ENCODE results near the gene ZFYVE28. TPM values are rescaled to one million over a fixed set of nuclear protein-coding genes. Genes with fewer than 3 reads are reported as not detected.

Gene ZFYVE28
- total RNA-seq, 1 donor from 2014 or later, result 4.4 TPM

- H3K27ac Mint-ChIP-seq, result no peak overlapping the region
- intact Hi-C loops (cut with micrococcal nuclease), result no loop called here
- no peaks in the 10 kb centered on the region for H3K36me3 Mint-ChIP-seq (ENCODE audit: low read depth)
- H3K27me3 Mint-ChIP-seq, result peaks cover 8% of the 10 kb centered on the region
- peaks cover 15% of the 10 kb centered on the region for H3K4me1 Mint-ChIP-seq
- H3K4me3 Mint-ChIP-seq, result peak overlapping the region; percentile 5
- H3K9me3 Mint-ChIP-seq, result no peaks in the 10 kb centered on the region
- DNase-seq, result no peak
Measured at GRCh38 chr4:2402048-2402842, 16.2 kb downstream of the ZFYVE28 start.

GRCh38 chr4:2401610-2401983 lies 16.8 kb downstream of the ZFYVE28 start:
- intact Hi-C loops (cut with micrococcal nuclease), result no loop called here
- Mint-ChIP-seq H3K4me3 (no peak overlapping the region), H3K27ac (no peak overlapping the region), H3K9me3 (no peaks in the 10 kb centered on the region), H3K36me3 (ENCODE audit: low read depth) (no peaks in the 10 kb centered on the region), H3K27me3 (peaks cover 8% of the 10 kb centered on the region), H3K4me1 (peaks cover 10% of the 10 kb centered on the region)
- no peak for DNase-seq

GRCh38 chr4:2400841-2401609 lies 17.4 kb downstream of the ZFYVE28 start:
- H3K36me3 Mint-ChIP-seq (ENCODE audit: low read depth), result no peaks in the 10 kb centered on the region
- no peak for DNase-seq
- H3K27me3 Mint-ChIP-seq, result peaks cover 8% of the 10 kb centered on the region
- peaks cover 10% of the 10 kb centered on the region for H3K4me1 Mint-ChIP-seq
- H3K4me3 Mint-ChIP-seq, result no peak overlapping the region
- no peak overlapping the region for H3K27ac Mint-ChIP-seq
- intact Hi-C loops (cut with micrococcal nuclease), result no loop called here
- H3K9me3 Mint-ChIP-seq, result no peaks in the 10 kb centered on the region

GRCh38 chr4:2399631-2400190 lies 18.7 kb downstream of the ZFYVE28 start:
- no peaks in the 10 kb centered on the region for H3K9me3 Mint-ChIP-seq
- peaks cover 10% of the 10 kb centered on the region for H3K4me1 Mint-ChIP-seq
- no peak overlapping the region for H3K4me3 Mint-ChIP-seq
- intact Hi-C loops (cut with micrococcal nuclease), result no loop called here
- no peak overlapping the region for H3K27ac Mint-ChIP-seq
- H3K27me3 Mint-ChIP-seq, result peaks cover 11% of the 10 kb centered on the region
- DNase-seq, result no peak
- no peaks in the 10 kb centered on the region for H3K36me3 Mint-ChIP-seq (ENCODE audit: low read depth)

- Mint-ChIP-seq H3K4me3 (no peak overlapping the region), H3K27ac (no peak overlapping the region), H3K9me3 (no peaks in the 10 kb centered on the region), H3K36me3 (ENCODE audit: low read depth) (no peaks in the 10 kb centered on the region), H3K4me1 (peaks cover 7% of the 10 kb centered on the region), H3K27me3 (peaks cover 15% of the 10 kb centered on the region)
- intact Hi-C loops (cut with micrococcal nuclease), result no loop called here
- DNase-seq, result no peak
Measured at GRCh38 chr4:2399216-2399615, 19.2 kb downstream of the ZFYVE28 start.

- H3K4me1 Mint-ChIP-seq, result peaks cover 16% of the 10 kb centered on the region
- H3K27ac Mint-ChIP-seq, result no peak overlapping the region
- intact Hi-C loops (cut with micrococcal nuclease), result no loop called here
- no peaks in the 10 kb centered on the region for H3K9me3 Mint-ChIP-seq
- no peak for DNase-seq
- H3K4me3 Mint-ChIP-seq, result no peak overlapping the region
- H3K36me3 Mint-ChIP-seq (ENCODE audit: low read depth), result no peaks in the 10 kb centered on the region
- peaks cover 24% of the 10 kb centered on the region for H3K27me3 Mint-ChIP-seq
Measured at GRCh38 chr4:2397596-2398379, 20.7 kb downstream of the ZFYVE28 start.

GRCh38 chr4:2396781-2397368 lies 21.6 kb downstream of the ZFYVE28 start:
- Mint-ChIP-seq H3K27me3 (peaks cover 28% of the 10 kb centered on the region), H3K27ac (no peak overlapping the region), H3K4me3 (no peak overlapping the region), H3K4me1 (peaks cover 13% of the 10 kb centered on the region), H3K36me3 (ENCODE audit: low read depth) (no peaks in the 10 kb centered on the region), H3K9me3 (no peaks in the 10 kb centered on the region)
- intact Hi-C loops (cut with micrococcal nuclease), result no loop called here
- DNase-seq, result no peak

- no peak overlapping the region for H3K4me3 Mint-ChIP-seq
- H3K27ac Mint-ChIP-seq, result no peak overlapping the region
- intact Hi-C loops (cut with micrococcal nuclease), result no loop called here
- no peaks in the 10 kb centered on the region for H3K36me3 Mint-ChIP-seq (ENCODE audit: low read depth)
- peaks cover 13% of the 10 kb centered on the region for H3K4me1 Mint-ChIP-seq
- peaks cover 33% of the 10 kb centered on the region for H3K27me3 Mint-ChIP-seq
- DNase-seq, result no peak
- H3K9me3 Mint-ChIP-seq, result no peaks in the 10 kb centered on the region
Measured at GRCh38 chr4:2395584-2395983, 22.9 kb downstream of the ZFYVE28 start.

- Mint-ChIP-seq H3K27ac (no peak overlapping the region), H3K9me3 (no peaks in the 10 kb centered on the region), H3K4me1 (peaks cover 13% of the 10 kb centered on the region), H3K4me3 (no peak overlapping the region), H3K36me3 (ENCODE audit: low read depth) (no peaks in the 10 kb centered on the region), H3K27me3 (peaks cover 36% of the 10 kb centered on the region)
- DNase-seq, result no peak
- intact Hi-C loops (cut with micrococcal nuclease), result no loop called here
Measured at GRCh38 chr4:2395038-2395437, 23.4 kb downstream of the ZFYVE28 start.

- intact Hi-C loops (cut with micrococcal nuclease), result no loop called here
- H3K4me1 Mint-ChIP-seq, result peaks cover 13% of the 10 kb centered on the region
- no peak overlapping the region for H3K27ac Mint-ChIP-seq
- H3K4me3 Mint-ChIP-seq, result no peak overlapping the region
- no peaks in the 10 kb centered on the region for H3K36me3 Mint-ChIP-seq (ENCODE audit: low read depth)
- no peak for DNase-seq
- no peaks in the 10 kb centered on the region for H3K9me3 Mint-ChIP-seq
- H3K27me3 Mint-ChIP-seq, result peaks cover 38% of the 10 kb centered on the region
Measured at GRCh38 chr4:2394528-2394927, 23.9 kb downstream of the ZFYVE28 start.

GRCh38 chr4:2393353-2394270 lies 24.8 kb downstream of the ZFYVE28 start:
- Mint-ChIP-seq H3K4me3 (peak overlapping the region; percentile 35), H3K4me1 (peaks cover 13% of the 10 kb centered on the region), H3K27me3 (peaks cover 37% of the 10 kb centered on the region), H3K27ac (no peak overlapping the region), H3K9me3 (no peaks in the 10 kb centered on the region), H3K36me3 (ENCODE audit: low read depth) (no peaks in the 10 kb centered on the region)
- intact Hi-C loops (cut with micrococcal nuclease), result no loop called here
- peak; percentile 74 for DNase-seq

- H3K27ac Mint-ChIP-seq, result no peak overlapping the region
- DNase-seq, result no peak
- intact Hi-C loops (cut with micrococcal nuclease), result no loop called here
- H3K4me1 Mint-ChIP-seq, result peaks cover 9% of the 10 kb centered on the region
- H3K27me3 Mint-ChIP-seq, result peaks cover 35% of the 10 kb centered on the region
- H3K36me3 Mint-ChIP-seq (ENCODE audit: low read depth), result no peaks in the 10 kb centered on the region
- no peaks in the 10 kb centered on the region for H3K9me3 Mint-ChIP-seq
- no peak overlapping the region for H3K4me3 Mint-ChIP-seq
Measured at GRCh38 chr4:2390784-2391421, 27.5 kb downstream of the ZFYVE28 start.

Measured in activated CD4-positive, alpha-beta T cell treated with anti-CD3 and anti-CD28 coated beads, Interleukin-2, amount 10 ng/mL, durations not matched to agents 24 days and 14 days (primary cell).